Left kidney (tissue), 1 donor: ENCODE measurements around the gene ZBTB6. TPM values are rescaled to one million over a fixed set of nuclear protein-coding genes. Genes with fewer than 3 reads are reported as not detected.

Experiments
- polyA plus RNA-seq: library from polyadenylated mRNA; unstranded; fragments of 120-200 nt; gene quantifications from one replicate; pipeline ENCODE4 v1.2.1, GENCODE V29; 2013; ENCODE audit not compliant: insufficient read length

Gene ZBTB6
- polyA plus RNA-seq, 1 donor: 15.1 TPM

Other genes starting within 250 kb of the ZBTB6 start
- not detected for gene OR1L3, start 238.2 kb downstream of the ZBTB6 start, polyA plus RNA-seq
- not detected for gene OR1L4, start 189.3 kb downstream of the ZBTB6 start, polyA plus RNA-seq
- gene OR1L6, start 171.0 kb downstream of the ZBTB6 start, polyA plus RNA-seq: not detected
- gene OR5C1, start 124.4 kb downstream of the ZBTB6 start, polyA plus RNA-seq: not detected
- gene OR1K1, start 113.2 kb downstream of the ZBTB6 start, polyA plus RNA-seq: not detected
- gene PDCL, start 84.7 kb downstream of the ZBTB6 start, polyA plus RNA-seq: 33.8 TPM
- 52.1 TPM for gene RC3H2, start 8.0 kb downstream of the ZBTB6 start, polyA plus RNA-seq
- 24.5 TPM for gene ZBTB26, start 18.2 kb upstream of the ZBTB6 start, polyA plus RNA-seq
- 82.7 TPM for gene RABGAP1, start 27.7 kb upstream of the ZBTB6 start, polyA plus RNA-seq
- 0.62 TPM for gene GPR21, start 120.3 kb upstream of the ZBTB6 start, polyA plus RNA-seq